ENCODE data around the gene AGPAT1.

DNA sequence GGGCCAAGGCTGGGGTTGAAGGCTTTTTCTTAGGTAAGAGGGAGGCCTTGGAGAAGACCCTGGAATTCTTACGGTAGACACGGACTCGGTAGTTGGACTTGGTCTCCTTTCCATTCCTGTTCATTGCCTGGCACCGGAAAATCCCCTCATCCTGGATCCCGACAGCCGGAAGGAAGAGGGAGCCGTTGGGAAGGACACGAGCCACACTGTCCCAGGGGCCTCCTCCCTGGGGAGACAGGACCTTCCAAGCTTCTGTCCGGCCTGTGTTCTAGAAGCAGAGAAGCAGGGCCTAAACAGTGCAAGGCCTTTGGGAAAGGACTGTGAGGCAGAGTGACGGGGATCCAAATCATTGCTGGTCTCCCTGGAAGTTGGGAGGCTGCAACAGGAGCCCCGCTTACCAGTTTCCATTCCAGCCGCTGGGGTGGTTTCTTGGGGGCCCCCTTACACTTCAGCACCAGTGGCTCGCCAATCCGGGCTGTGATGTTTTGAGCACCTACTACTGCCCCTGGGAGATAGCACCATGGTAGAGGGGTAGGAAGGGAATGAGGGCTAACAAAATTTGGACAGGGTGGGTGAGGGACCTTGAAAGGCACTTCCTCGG lies 7.7 kb upstream of the AGPAT1 start:
- TF ChIP-seq GABPA (IDR thresholded peaks at IDR 0.05; ENCODE audit: low read depth) = no peak
- no peak for TF ChIP-seq CTCF (IDR thresholded peaks at IDR 0.05 in 2 of 3, conservative IDR thresholded peaks at IDR 0.05 in 1 of 3; ENCODE audit: control insufficient read depth in 2 of 3, extremely low read depth in 1 of 3, insufficient read depth in 1 of 3, low read depth in 3 of 3, low read length in 3 of 3)
- TF ChIP-seq ZBTB33 (IDR thresholded peaks at IDR 0.05) = no peak
- no peak for TF ChIP-seq FOS (IDR thresholded peaks at IDR 0.05; ENCODE audit: borderline replicate concordance, extremely low read depth, insufficient read length)
- TF ChIP-seq MYC (IDR thresholded peaks at IDR 0.05; ENCODE audit: insufficient read depth, insufficient read length, insufficient replicate concordance, low read length, severe bottlenecking) = no peak
- no peak for TF ChIP-seq CBX3 (IDR thresholded peaks at IDR 0.05; ENCODE audit: borderline replicate concordance, low read depth)
- TF ChIP-seq SMAD1 (IDR thresholded peaks at IDR 0.05; ENCODE audit: low read depth, partially characterized antibody) = no peak
- no peak for TF ChIP-seq CBFB (IDR thresholded peaks at IDR 0.05; ENCODE audit: low read depth)

Measured in GM12878 (cell line).